Urinary bladder (tissue), 4 donors: ENCODE results near the gene KLHL34. TPM values are rescaled to one million over a fixed set of nuclear protein-coding genes. Genes with fewer than 3 reads are reported as not detected.

Source experiments
- DNase-seq: peaks from one replicate; pipeline ENCODE4 v3.0.0-alpha.2; 2015; ENCODE audit errors: extremely low spot score
- H3K27ac ChIP-seq: one replicate; pipeline ENCODE4 v1.5.1; 2013; ENCODE audit warnings: low read depth, mild to moderate bottlenecking, moderate library complexity
- H3K36me3 ChIP-seq: one replicate; pipeline ENCODE4 v1.6.1; 2013; ENCODE audit warnings: mild to moderate bottlenecking, moderate library complexity; ENCODE audit not compliant: insufficient read depth
- H3K4me1 ChIP-seq: one replicate; pipeline ENCODE4 v1.6.1; 2013; ENCODE audit warnings: mild to moderate bottlenecking, moderate library complexity; ENCODE audit not compliant: insufficient read depth
- H3K4me3 ChIP-seq: one replicate; pipeline ENCODE4 v1.5.1; 2013; ENCODE audit warnings: low read depth, low read length
- WGBS: extraction: QIAGEN DNeasy Blood & Tissue Kit; methylation state at CpG from one replicate; pipeline ENCODE4 v1.1.7; 2013; 5-methylcytosine and 5-hydroxymethylcytosine counted together
- polyA plus RNA-seq: library from polyadenylated mRNA; stranded (reverse); fragments of 200-250 nt; gene quantifications from one replicate; pipeline ENCODE4 v1.2.3, GENCODE V29; 2013
- total RNA-seq: library from RNA; depleted of rRNA; stranded (reverse); fragments of >200 nt; gene quantifications from one replicate; pipeline ENCODE4 v1.2.3, GENCODE V29; 2014
- donor health status: healthy with polysubstance abuse.
- donor health status: healthy.

Gene KLHL34
- total and polyA plus RNA-seq, 2 donors: 0.09 TPM; not detected in 1

GRCh38 chrX:21623778-21624501 is 34.2 kb downstream of the KLHL34 start:
- DNase-seq: no peak
- no peaks in the 10 kb centered on the region for H3K36me3 ChIP-seq
- no peak overlapping the region for H3K4me3 ChIP-seq
- no peak overlapping the region for H3K27ac ChIP-seq
- H3K4me1 ChIP-seq: no peaks in the 10 kb centered on the region

- no peak for DNase-seq
- H3K36me3 ChIP-seq: no peaks in the 10 kb centered on the region
- 94% methylated on average over 2 of the region's 2 CpGs for WGBS
- no peaks in the 10 kb centered on the region for H3K4me1 ChIP-seq
- H3K4me3 ChIP-seq: no peak overlapping the region
- H3K27ac ChIP-seq: no peak overlapping the region
Observed at GRCh38 chrX:21620234-21620633, 37.9 kb downstream of the KLHL34 start.

- 76% methylated on average over 1 of the region's 1 CpG for WGBS
- H3K27ac ChIP-seq: no peak overlapping the region
- no peak overlapping the region for H3K4me3 ChIP-seq
- H3K4me1 ChIP-seq: no peaks in the 10 kb centered on the region
- H3K36me3 ChIP-seq: no peaks in the 10 kb centered on the region
- DNase-seq: no peak
Observed at GRCh38 chrX:21616386-21616785, 41.7 kb downstream of the KLHL34 start.

GRCh38 chrX:21612154-21612553 is 46.0 kb downstream of the KLHL34 start:
- no peaks in the 10 kb centered on the region for H3K4me1 ChIP-seq
- no peaks in the 10 kb centered on the region for H3K36me3 ChIP-seq
- 61% methylated on average over 5 of the region's 5 CpGs for WGBS
- H3K4me3 ChIP-seq: no peak overlapping the region
- no peak overlapping the region for H3K27ac ChIP-seq
- no peak for DNase-seq

GRCh38 chrX:21610168-21610567 is 48.0 kb downstream of the KLHL34 start:
- no peak overlapping the region for H3K27ac ChIP-seq
- H3K4me1 ChIP-seq: no peaks in the 10 kb centered on the region
- 54% methylated on average over 1 of the region's 1 CpG for WGBS
- DNase-seq: no peak
- H3K4me3 ChIP-seq: no peak overlapping the region
- no peaks in the 10 kb centered on the region for H3K36me3 ChIP-seq

GRCh38 chrX:21606002-21606401 is 52.1 kb downstream of the KLHL34 start:
- no peak overlapping the region for H3K27ac ChIP-seq

More at GRCh38 chrX:21606002-21606401, 52.1 kb downstream of the KLHL34 start:
- no peak overlapping the region for H3K4me3 ChIP-seq
- H3K36me3 ChIP-seq: no peaks in the 10 kb centered on the region
- no peak for DNase-seq
- no peaks in the 10 kb centered on the region for H3K4me1 ChIP-seq

Other genes starting within 250 kb of the KLHL34 start
- gene SMPX, start 99.8 kb upstream of the KLHL34 start, total RNA-seq: 47.5 TPM
- 3.6 TPM for gene SMPX, start 99.8 kb upstream of the KLHL34 start, polyA plus RNA-seq
- gene MBTPS2, start 181.3 kb upstream of the KLHL34 start, total RNA-seq: 20.7 TPM
- 10.5 TPM for gene MBTPS2, start 181.3 kb upstream of the KLHL34 start, polyA plus RNA-seq
- gene YY2, start 197.7 kb upstream of the KLHL34 start, total RNA-seq: 4.2 TPM
- 1.1 TPM for gene YY2, start 197.7 kb upstream of the KLHL34 start, polyA plus RNA-seq